Activated CD4-positive, alpha-beta memory T cell treated with anti-CD3 and anti-CD28 coated beads for 36 hours (primary cell): ENCODE results near the gene CAPG. TPM values are rescaled to one million over a fixed set of nuclear protein-coding genes. Genes with fewer than 3 reads are reported as not detected.
"Not testable (repeated sequence)": the region's sequence is repeated elsewhere in the genome, so short reads cannot be mapped to it uniquely, and the experiment has no call there.

ENCODE experiments used
- CTCF ChIA-PET: fragments of 350-600 bp; sonication (Branson Sonifier 250); formaldehyde crosslinking; loops from one replicate; lab custom pipeline; 2021; ENCODE audit warnings: antibody characterized with exemption, inconsistent platforms; lab: Charles Lee
- POLR2A ChIA-PET: fragments of 350-600 bp; sonication (Branson Sonifier 250); formaldehyde crosslinking; loops from one replicate; lab custom pipeline; 2021; ENCODE audit warnings: antibody characterized with exemption; lab: Charles Lee
- DNase-seq: peaks from one replicate; pipeline ENCODE4 v3.0.0-alpha.2; 2020
- H3K27ac Mint-ChIP-seq: one replicate; pipeline ENCODE4 v1.8.0; 2021; ENCODE audit warnings: mixed read lengths
- H3K27me3 Mint-ChIP-seq: one replicate; pipeline ENCODE4 v1.8.0; 2021; ENCODE audit warnings: mixed read lengths
- H3K36me3 Mint-ChIP-seq: one replicate; pipeline ENCODE4 v1.8.0; 2021; ENCODE audit warnings: mixed read lengths
- H3K4me1 Mint-ChIP-seq: one replicate; pipeline ENCODE4 v1.8.0; 2021; ENCODE audit warnings: low read depth, mixed read lengths
- H3K4me3 Mint-ChIP-seq: one replicate; pipeline ENCODE4 v1.8.0; 2021; ENCODE audit warnings: mild to moderate bottlenecking, mixed read lengths
- H3K9me3 Mint-ChIP-seq: one replicate; pipeline ENCODE4 v1.8.0; 2021; ENCODE audit warnings: mixed read lengths
- intact Hi-C: fragments of 100-400 bp; cut with micrococcal nuclease; formaldehyde crosslinking; loops from one replicate; pipeline ENCODE4 v1.15.1; 2023
- total RNA-seq, 2 experiments: library from RNA; stranded (reverse); gene quantifications; one replicate each; pipeline ENCODE4 v1.2.3, GENCODE V29; 2021

CAPG gene
- total RNA-seq, 2 experiments from 2014 or later, result 24.1 to 25.6 TPM

DNA sequence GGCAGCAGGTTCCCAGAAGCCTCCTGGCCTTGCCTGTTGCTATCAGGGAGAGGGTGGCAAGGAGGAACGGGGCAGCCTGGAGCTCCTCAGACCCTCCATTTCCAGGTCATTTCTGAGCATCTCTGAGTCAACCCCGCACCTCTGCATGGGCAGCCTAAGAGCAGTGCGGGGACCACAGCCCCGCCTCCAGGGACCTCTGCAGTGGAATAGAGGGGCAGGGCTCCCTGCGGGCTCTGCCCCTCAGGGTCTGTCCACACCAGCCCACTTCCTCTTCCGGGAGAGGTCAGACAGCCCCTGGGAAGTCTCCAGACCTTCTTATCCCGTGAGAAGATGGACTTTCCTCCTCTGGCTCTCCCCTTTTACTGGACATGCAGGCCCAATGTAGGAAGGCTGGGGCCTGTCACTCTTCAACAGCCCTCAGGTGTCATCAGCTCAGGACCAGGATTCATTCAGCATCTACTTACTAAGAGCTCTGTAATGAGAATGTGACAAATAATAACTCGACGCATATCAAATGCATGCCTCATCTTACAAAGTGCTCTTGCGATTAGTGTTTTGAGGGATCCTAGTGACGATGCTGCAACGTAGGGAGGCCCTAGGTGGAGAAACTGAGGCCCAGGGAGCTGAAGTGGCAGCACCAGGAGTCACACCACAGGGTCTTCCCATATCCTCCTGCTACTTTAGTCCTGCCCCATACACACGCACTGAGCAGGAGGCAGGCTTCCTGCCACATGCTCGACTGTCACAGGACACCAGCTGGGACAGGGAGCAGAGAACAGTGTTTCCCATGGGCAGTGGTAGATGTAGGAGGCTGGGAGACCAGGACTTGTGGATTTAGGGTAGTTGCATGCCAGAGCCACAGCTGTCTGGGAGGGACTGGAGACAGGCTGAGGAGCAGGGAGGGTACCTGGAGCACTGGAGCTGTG is 36.4 kb upstream of the CAPG start:
- Mint-ChIP-seq H3K4me3 (no peak overlapping the region), H3K36me3 (no peaks in the 10 kb centered on the region), H3K27ac (no peak overlapping the region), H3K27me3 (no peaks in the 10 kb centered on the region), H3K9me3 (no peaks in the 10 kb centered on the region), H3K4me1 (no peaks in the 10 kb centered on the region)
- intact Hi-C loops, result no loop called here
- CTCF ChIA-PET, result interaction anchor here (0.6 to 0.8 kb wide), 2 partner anchors 105 to 176 kb away, joined by 3 to 4 read pairs; no protein-coding TSS in a partner anchor
- POLR2A ChIA-PET, result interaction anchor here (0.9 kb wide), 1 partner anchor 18 kb away, joined by 3 read pairs; no protein-coding TSS in a partner anchor
- no peak for DNase-seq

DNA sequence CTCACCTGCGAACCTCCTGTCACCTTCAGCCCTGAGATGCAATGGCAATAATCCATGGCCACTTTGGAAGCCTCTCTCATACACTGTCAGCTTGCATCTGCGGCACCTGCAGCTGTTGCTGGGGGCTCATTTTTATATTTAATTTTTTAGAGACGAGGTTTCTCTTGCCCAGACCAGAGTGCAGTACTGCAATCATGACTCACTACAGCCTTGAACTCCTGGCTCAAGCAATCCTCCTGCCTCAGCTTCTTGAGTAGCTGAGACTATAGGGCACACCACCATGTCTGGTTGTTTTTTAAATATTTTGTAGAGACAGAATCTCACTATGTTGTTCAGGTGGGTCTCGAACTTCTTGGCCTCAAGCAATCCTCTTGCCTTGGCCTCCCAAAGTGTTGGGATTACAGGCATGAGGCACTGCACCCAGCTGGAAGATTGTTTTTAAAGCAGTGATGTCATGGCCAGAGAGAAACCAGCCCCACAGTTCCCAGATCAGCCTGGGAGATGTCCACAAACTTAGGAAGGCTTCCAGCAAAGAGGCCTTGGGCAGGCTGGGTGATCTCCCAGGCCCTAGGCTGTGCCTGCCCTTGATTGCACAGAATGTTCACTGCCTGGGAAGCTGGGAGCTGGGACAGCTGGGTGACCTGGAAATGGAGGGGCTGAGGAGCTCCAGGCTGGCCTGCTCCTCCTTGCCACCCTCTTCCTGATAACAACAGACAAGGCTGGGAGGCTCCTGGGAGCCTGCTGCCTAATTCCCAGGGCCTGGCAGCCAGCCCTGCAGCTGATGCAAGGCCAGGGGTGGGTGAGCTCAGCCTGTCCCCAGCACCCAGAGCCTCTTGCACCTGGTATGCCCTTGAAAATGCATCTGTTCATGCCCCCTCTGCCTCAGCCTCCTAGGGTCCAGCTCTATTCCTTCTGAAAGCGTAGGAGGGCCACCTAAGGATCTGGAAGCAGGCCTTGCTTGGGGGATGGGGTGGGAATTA is 35.4 kb upstream of the CAPG start:
- H3K4me1 Mint-ChIP-seq, result peaks cover 4% of the 10 kb centered on the region
- no peak overlapping the region for H3K27ac Mint-ChIP-seq
- ChIA-PET CTCF (interaction anchor here (0.6 to 1.0 kb wide), 3 partner anchors 38 to 177 kb away, joined by 3 to 4 read pairs (median 3); no protein-coding TSS in a partner anchor), POLR2A (no interaction called here)
- no peaks in the 10 kb centered on the region for H3K36me3 Mint-ChIP-seq
- no peak overlapping the region for H3K4me3 Mint-ChIP-seq
- H3K27me3 Mint-ChIP-seq, result no peaks in the 10 kb centered on the region
- intact Hi-C loops, result no loop called here
- H3K9me3 Mint-ChIP-seq, result no peaks in the 10 kb centered on the region
- no peak for DNase-seq

- Mint-ChIP-seq H3K9me3 (no peaks in the 10 kb centered on the region), H3K4me1 (peaks cover 9% of the 10 kb centered on the region), H3K27me3 (no peaks in the 10 kb centered on the region), H3K4me3 (no peak overlapping the region), H3K36me3 (no peaks in the 10 kb centered on the region), H3K27ac (no peak overlapping the region)
- intact Hi-C loops, result no loop called here
- DNase-seq, result no peak
- ChIA-PET POLR2A (interaction anchor here (0.6 to 1.3 kb wide), 2 partner anchors 26 to 57 kb away, joined by 3 read pairs; no protein-coding TSS in a partner anchor), CTCF (interaction anchor here (1.2 kb wide), 1 partner anchor 106 kb away, joined by 3 read pairs; no protein-coding TSS in a partner anchor)
Observed at GRCh38 chr2:85444629-85445172, 34.5 kb upstream of the CAPG start.

DNA sequence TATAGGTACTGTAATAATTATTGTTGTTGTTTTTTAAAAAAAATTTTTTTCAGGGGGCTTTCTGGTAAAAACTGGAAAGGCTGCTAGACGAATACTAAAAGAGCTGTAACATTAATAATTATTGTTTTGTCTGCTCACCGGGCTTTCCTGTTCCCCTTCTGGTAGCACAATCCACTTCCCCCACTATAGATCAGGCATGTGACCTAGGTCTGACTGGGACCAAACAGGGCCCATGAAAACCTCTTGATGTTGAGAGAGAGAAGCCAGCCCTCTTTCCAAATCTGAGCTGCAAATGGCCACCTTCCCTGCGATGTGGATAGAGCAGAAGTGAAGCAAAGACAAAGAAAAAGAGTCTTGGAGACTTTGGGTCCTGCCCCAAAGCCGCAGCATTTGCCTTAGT is 31.7 kb upstream of the CAPG start:
- POLR2A ChIA-PET, result no interaction called here
- Mint-ChIP-seq H3K4me1 (peaks cover 27% of the 10 kb centered on the region), H3K9me3 (no peaks in the 10 kb centered on the region), H3K36me3 (no peaks in the 10 kb centered on the region), H3K27me3 (no peaks in the 10 kb centered on the region), H3K27ac (no peak overlapping the region), H3K4me3 (no peak overlapping the region)
- intact Hi-C loops, result no loop called here
- no peak for DNase-seq
- CTCF ChIA-PET, result no interaction called here

GRCh38 chr2:85440729-85441128 is 30.6 kb upstream of the CAPG start:
- DNase-seq, result no peak
- POLR2A ChIA-PET, result interaction anchor here (1.2 to 5.8 kb wide), 2 partner anchors 21 to 98 kb away, joined by 4 to 80 read pairs; partner anchors contain the start of gene MAT2A
- no peaks in the 10 kb centered on the region for H3K27me3 Mint-ChIP-seq
- intact Hi-C loops, result no loop called here
- no peak overlapping the region for H3K4me3 Mint-ChIP-seq
- no peaks in the 10 kb centered on the region for H3K36me3 Mint-ChIP-seq
- H3K27ac Mint-ChIP-seq, result no peak overlapping the region
- CTCF ChIA-PET, result interaction anchor here (1.5 kb wide), 1 partner anchor 111 kb away, joined by 4 read pairs; no protein-coding TSS in a partner anchor
- H3K4me1 Mint-ChIP-seq, result peaks cover 27% of the 10 kb centered on the region
- no peaks in the 10 kb centered on the region for H3K9me3 Mint-ChIP-seq

DNA sequence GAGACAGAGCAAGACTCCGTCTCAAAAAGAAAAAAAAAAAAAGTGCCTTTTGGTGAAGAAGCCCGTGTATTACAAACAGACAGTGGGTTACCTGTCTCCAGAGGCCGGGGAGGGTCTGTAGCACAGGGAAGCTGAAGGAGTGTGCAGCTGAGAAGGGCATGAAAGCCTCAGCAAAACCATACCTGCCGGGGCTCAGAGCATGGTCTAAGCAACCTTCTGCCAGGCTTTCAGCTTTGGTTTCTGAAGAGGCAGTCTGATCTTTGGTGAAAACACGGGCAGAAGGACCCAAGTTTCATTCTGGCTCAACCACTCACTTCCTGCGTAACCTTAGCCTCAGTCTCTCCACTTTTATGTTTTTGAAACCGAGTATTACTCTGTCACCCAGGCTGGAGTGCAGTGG is 29.8 kb upstream of the CAPG start:
- Mint-ChIP-seq H3K27me3 (no peaks in the 10 kb centered on the region), H3K36me3 (no peaks in the 10 kb centered on the region), H3K4me3 (peak overlapping the region; percentile 75), H3K27ac (peak overlapping the region; percentile 98), H3K4me1 (peaks cover 27% of the 10 kb centered on the region), H3K9me3 (no peaks in the 10 kb centered on the region)
- CTCF ChIA-PET, result interaction anchor here (1.5 kb wide), 1 partner anchor 112 kb away, joined by 4 read pairs; no protein-coding TSS in a partner anchor
- DNase-seq, result peak; percentile 67
- POLR2A ChIA-PET, result interaction anchor here (1.2 to 5.8 kb wide), 2 partner anchors 20 to 98 kb away, joined by 4 to 80 read pairs; partner anchors contain the start of gene MAT2A
- intact Hi-C loops, result loop anchor here (2.0 kb wide), 1 partner anchor 19 kb away; no protein-coding TSS in a partner anchor

DNA sequence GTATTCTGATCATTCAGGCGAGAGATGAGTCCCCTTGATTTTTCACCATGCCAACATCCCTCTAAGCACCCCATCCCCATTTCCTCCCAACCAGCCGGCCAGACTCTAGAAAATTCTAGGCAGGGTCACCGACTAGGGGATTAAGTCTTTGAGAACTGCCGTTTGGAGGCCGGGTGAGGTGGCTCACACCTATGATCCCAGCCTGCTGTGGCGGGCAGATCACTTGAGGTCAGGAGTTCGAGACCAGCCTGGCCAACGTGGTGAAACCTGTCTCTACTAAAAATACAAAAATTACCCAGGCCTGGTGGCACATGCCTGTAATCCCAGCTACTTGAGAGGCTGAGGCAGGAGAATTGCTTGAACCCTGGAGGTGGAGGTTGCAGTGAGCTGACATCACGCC is 29.4 kb upstream of the CAPG start:
- POLR2A ChIA-PET, result interaction anchor here (1.2 to 5.8 kb wide), 4 partner anchors 20 to 106 kb away, joined by 4 to 80 read pairs (median 18); partner anchors contain the start of genes MAT2A and SH2D6
- intact Hi-C loops, result loop anchor here (2.0 kb wide), 1 partner anchor 19 kb away; no protein-coding TSS in a partner anchor

GRCh38 chr2:85439025-85439472 is 28.9 kb upstream of the CAPG start:
- peak overlapping the region; percentile 81 for H3K4me3 Mint-ChIP-seq
- H3K4me1 Mint-ChIP-seq, result peaks cover 27% of the 10 kb centered on the region
- H3K27ac Mint-ChIP-seq, result peak overlapping the region; percentile 98
- no peaks in the 10 kb centered on the region for H3K36me3 Mint-ChIP-seq
- intact Hi-C loops, result loop anchor here (2.0 kb wide), 1 partner anchor 18 kb away; no protein-coding TSS in a partner anchor
- H3K27me3 Mint-ChIP-seq, result no peaks in the 10 kb centered on the region
- POLR2A ChIA-PET, result interaction anchor here (0.8 to 5.8 kb wide), 5 partner anchors 11 to 112 kb away, joined by 5 to 80 read pairs (median 15); partner anchors contain the start of genes MAT2A, SH2D6 and TGOLN2
- DNase-seq, result no peak
- H3K9me3 Mint-ChIP-seq, result no peaks in the 10 kb centered on the region
- CTCF ChIA-PET, result interaction anchor here (2.1 to 2.8 kb wide), 3 partner anchors 18 to 113 kb away, joined by 10 to 19 read pairs (median 11); partner anchors contain the start of gene MAT2A

More for the DNA sequence above, 29.4 kb upstream of the CAPG start:
- Mint-ChIP-seq H3K4me3 (peak overlapping the region; percentile 75), H3K27ac (peak overlapping the region; percentile 98), H3K4me1 (peaks cover 27% of the 10 kb centered on the region)
- H3K9me3 Mint-ChIP-seq, H3K27me3 Mint-ChIP-seq, H3K36me3 Mint-ChIP-seq, DNase-seq, CTCF ChIA-PET: not testable (repeated sequence)

DNA sequence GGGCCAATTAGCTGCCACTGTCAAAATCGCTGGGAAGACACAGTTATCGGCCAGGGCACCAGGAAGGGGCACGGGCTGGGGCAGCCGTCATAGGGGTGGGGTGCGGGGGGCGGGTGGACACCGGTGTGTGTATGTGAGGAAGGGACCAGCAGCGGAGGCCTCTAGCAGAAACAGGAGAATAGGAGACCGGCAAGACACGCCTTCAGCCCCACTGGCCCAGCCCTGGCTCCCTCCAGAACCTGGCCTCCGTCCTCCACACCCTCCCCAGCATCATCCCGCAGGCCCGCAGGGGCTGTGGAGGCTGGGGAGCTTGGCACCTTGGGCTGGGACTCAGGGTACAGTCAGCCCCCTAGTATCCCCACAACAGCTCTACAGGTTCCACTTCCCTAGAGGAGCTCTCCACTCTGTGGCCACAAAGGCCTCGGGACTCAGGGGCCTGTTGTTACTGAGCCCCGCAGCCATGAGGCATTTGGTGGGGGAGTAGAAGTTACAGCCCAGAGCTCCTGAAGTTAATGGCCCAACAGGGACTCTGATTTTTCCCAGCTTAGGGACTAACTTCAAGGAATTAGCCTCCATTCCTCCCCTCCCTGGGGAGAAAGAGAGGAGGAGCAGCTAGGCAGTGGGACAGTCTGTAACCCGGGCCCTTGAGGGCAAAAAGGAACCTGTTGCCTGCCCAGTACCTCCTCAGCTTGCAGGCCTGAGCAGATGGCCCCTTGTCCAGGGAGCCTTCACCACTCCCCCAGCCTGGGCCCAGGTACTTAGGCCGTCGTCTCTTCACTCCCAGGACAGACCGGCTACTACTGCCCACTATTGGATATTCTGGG is 28.2 kb upstream of the CAPG start:
- H3K4me1 Mint-ChIP-seq, result peaks cover 27% of the 10 kb centered on the region
- intact Hi-C loops, result loop anchor here (1.0 to 2.0 kb wide), 2 partner anchors 18 to 101 kb away; partner anchors contain the start of gene MAT2A
- no peak for DNase-seq
- H3K9me3 Mint-ChIP-seq, result no peaks in the 10 kb centered on the region
- H3K27me3 Mint-ChIP-seq, result no peaks in the 10 kb centered on the region
- ChIA-PET CTCF (interaction anchor here (1.0 to 2.8 kb wide), 5 partner anchors 10 to 113 kb away, joined by 3 to 19 read pairs (median 10); partner anchors contain the start of gene MAT2A), POLR2A (interaction anchor here (0.7 to 5.8 kb wide), 15 partner anchors 10 to 177 kb away, joined by 3 to 80 read pairs (median 4); partner anchors contain the start of genes ELMOD3, MAT2A, RETSAT and RNF181)
- no peaks in the 10 kb centered on the region for H3K36me3 Mint-ChIP-seq
- H3K27ac Mint-ChIP-seq, result peak overlapping the region; percentile 98
- peak overlapping the region; percentile 81 for H3K4me3 Mint-ChIP-seq
